Cardiac muscle cell (in vitro differentiated cells and primary cell): ENCODE results near the gene PEX6. TPM values are rescaled to one million over a fixed set of nuclear protein-coding genes. Genes with fewer than 3 reads are reported as not detected.
A peak's percentile ranks its signal among the peaks of the same experiment; 100 is the strongest.

Source experiments
- DNase-seq, 2 donors: peaks; one replicate each; pipeline versions ENCODE4 v3.0.0 to v3.0.0-alpha.2; 2010 to 2017; ENCODE audit warnings: low read depth in 1 of 2, low spot score in 1 of 2
- H3K27ac ChIP-seq: fragments of 200-600 bp; sonication (generic); 2 replicates; pipeline ENCODE4 v1.5.1; 2016
- H3K27me3 ChIP-seq: fragments of 200-600 bp; sonication (generic); 2 replicates; pipeline ENCODE4 v1.6.0; 2016; ENCODE audit warnings: control low read depth
- H3K36me3 ChIP-seq: fragments of 200-600 bp; sonication (generic); 2 replicates; pipeline ENCODE4 v1.5.1; 2016; ENCODE audit warnings: control low read depth
- H3K4me1 ChIP-seq: fragments of 200-600 bp; sonication (generic); 2 replicates; pipeline ENCODE4 v1.8.1; 2017; ENCODE audit warnings: low read depth, mild to moderate bottlenecking, mixed run types
- H3K4me3 ChIP-seq: fragments of 200-600 bp; sonication (generic); 2 replicates; pipeline ENCODE4 v1.5.1; 2016; ENCODE audit warnings: mild to moderate bottlenecking
- H3K9me3 ChIP-seq: fragments of 200-600 bp; sonication (generic); 2 replicates; pipeline ENCODE4 v1.5.1; 2017; ENCODE audit warnings: low read depth, mild to moderate bottlenecking, control low read depth
- CTCF ChIP-seq: IDR thresholded peaks from 2 replicates; pipeline ENCODE4 v1.5.1; 2012; ENCODE audit warnings: low read depth, mild to moderate bottlenecking, low read length
- polyA plus RNA-seq: library from polyadenylated mRNA; unstranded; fragments of >200 nt; fragmentation: Nextera tagmentation; extraction: Ambion mirVana; gene quantifications from 2 replicates; pipeline ENCODE4 v1.2.1, GENCODE V29; 2016
- total RNA-seq: library from RNA; depleted of rRNA; stranded (reverse); fragments of >200 nt; gene quantifications from 2 replicates; pipeline ENCODE4 v1.2.3, GENCODE V29; 2016

Gene PEX6
- total and polyA plus RNA-seq, 2 experiments from 2014 or later: 21.3 to 52.0 TPM

GRCh38 chr6:42929821-42930360, 49.1 kb downstream of the PEX6 start:
- Histone ChIP-seq H3K27me3 (no peaks in the 10 kb centered on the region), H3K36me3 (peaks cover 9% of the 10 kb centered on the region), H3K9me3 (no peaks in the 10 kb centered on the region), H3K4me1 (peaks cover 7% of the 10 kb centered on the region), H3K27ac (peak overlapping the region; percentile 77), H3K4me3 (peak overlapping the region; percentile 57)
- no peak for TF ChIP-seq CTCF
- DNase-seq: peak; percentile 67 to 68

- peak; percentile 96 to 98 for DNase-seq
- peak; percentile 9 for TF ChIP-seq CTCF
- Histone ChIP-seq H3K36me3 (peaks cover 2% of the 10 kb centered on the region), H3K4me3 (peak within 1 kb of the TSS; percentile 57), H3K27me3 (no peaks in the 10 kb centered on the region), H3K27ac (peak within 1 kb of the TSS; percentile 77), H3K4me1 (peaks cover 7% of the 10 kb centered on the region), H3K9me3 (no peaks in the 10 kb centered on the region)
Measured at GRCh38 chr6:42928986-42929820, 49.8 kb downstream of the PEX6 start, which contains the start of gene CNPY3. CNPY3 (plus strand) TSS chr6:42929480; CDS start chr6:42929571, 91 bp downstream.

- H3K27ac ChIP-seq: no peak overlapping the region
- peaks cover under 1% of the 10 kb centered on the region for H3K4me1 ChIP-seq
- H3K4me3 ChIP-seq: no peak overlapping the region
- no peaks in the 10 kb centered on the region for H3K9me3 ChIP-seq
- TF ChIP-seq CTCF: no peak
- H3K36me3 ChIP-seq: no peaks in the 10 kb centered on the region
- no peaks in the 10 kb centered on the region for H3K27me3 ChIP-seq
- DNase-seq: no peak
Measured at GRCh38 chr6:42925248-42925857, 53.6 kb downstream of the PEX6 start.

- TF ChIP-seq CTCF: no peak
- no peaks in the 10 kb centered on the region for H3K36me3 ChIP-seq
- no peaks in the 10 kb centered on the region for H3K4me1 ChIP-seq
- H3K27ac ChIP-seq: no peak overlapping the region
- H3K9me3 ChIP-seq: no peaks in the 10 kb centered on the region
- H3K27me3 ChIP-seq: no peaks in the 10 kb centered on the region
- DNase-seq: peak in 1 of 2 donors; percentile 61
- H3K4me3 ChIP-seq: no peak overlapping the region
Measured at GRCh38 chr6:42923666-42924065, 55.3 kb downstream of the PEX6 start.

- Histone ChIP-seq H3K4me3 (no peak overlapping the region), H3K27ac (no peak overlapping the region), H3K27me3 (no peaks in the 10 kb centered on the region), H3K4me1 (no peaks in the 10 kb centered on the region), H3K9me3 (no peaks in the 10 kb centered on the region), H3K36me3 (no peaks in the 10 kb centered on the region)
- DNase-seq: no peak
- TF ChIP-seq CTCF: no peak
Measured at GRCh38 chr6:42921801-42922200, 57.2 kb downstream of the PEX6 start.
